ENCODE data around the gene EPS8L2.

The EPS8L2 gene

DNA sequence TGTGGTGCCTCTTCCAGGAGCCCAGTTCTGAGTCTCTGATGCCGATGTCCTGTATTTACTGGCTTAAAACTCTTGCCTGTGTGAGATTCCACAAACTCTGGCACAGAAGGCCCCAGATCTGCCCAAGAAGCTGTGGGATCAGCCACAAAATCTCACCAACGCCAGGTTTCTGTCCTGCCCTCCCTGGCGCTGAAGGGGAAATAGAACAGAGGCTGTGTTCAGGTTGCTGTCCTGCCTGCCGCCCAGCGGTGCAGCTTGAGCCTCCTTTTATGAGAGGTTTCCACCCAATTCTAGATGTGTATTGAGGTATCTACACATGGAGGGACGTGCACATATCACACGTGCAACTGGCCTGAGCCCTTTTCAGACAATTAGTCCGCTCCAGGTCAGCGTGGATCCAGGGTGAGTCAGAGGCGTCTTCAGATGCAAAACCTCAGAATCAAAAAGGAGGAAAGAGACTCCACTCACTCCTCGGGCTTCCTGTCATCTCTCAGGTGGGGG is 8.2 kb upstream of the EPS8L2 start:
- Histone ChIP-seq H3K9me3 (replicated peaks in 1 of 11) (peaks cover 0 to 10% (median 0%) of the 10 kb centered on the region in 11 experiments; a peak in 8 of 22 replicates), H4K20me1 (peaks cover 5 to 55% (median 16%) of the 10 kb centered on the region in 11 experiments; a peak in 19 of 22 replicates), H3K4me3 (peak overlapping the region in 8 of 10 experiments; percentile 8 to 94 (median 80); a peak in 9 of 20 replicates), H3K4me1 (peaks cover 73 to 85% (median 78%) of the 10 kb centered on the region in 10 experiments), H3K4me2 (peak overlapping the region; percentile 72 to 97 (median 89)), H3K27ac (peak overlapping the region; percentile 97 to 100 (median 100)), H3K36me3 (peaks cover 9 to 35% (median 14%) of the 10 kb centered on the region in 11 experiments), H3K27me3 (no peaks in the 10 kb centered on the region), H3K9ac (peak overlapping the region; percentile 95 to 100 (median 99))
- TF ChIP-seq Cebpa-rat (IDR thresholded peaks at IDR 0.05), result no peak

DNA sequence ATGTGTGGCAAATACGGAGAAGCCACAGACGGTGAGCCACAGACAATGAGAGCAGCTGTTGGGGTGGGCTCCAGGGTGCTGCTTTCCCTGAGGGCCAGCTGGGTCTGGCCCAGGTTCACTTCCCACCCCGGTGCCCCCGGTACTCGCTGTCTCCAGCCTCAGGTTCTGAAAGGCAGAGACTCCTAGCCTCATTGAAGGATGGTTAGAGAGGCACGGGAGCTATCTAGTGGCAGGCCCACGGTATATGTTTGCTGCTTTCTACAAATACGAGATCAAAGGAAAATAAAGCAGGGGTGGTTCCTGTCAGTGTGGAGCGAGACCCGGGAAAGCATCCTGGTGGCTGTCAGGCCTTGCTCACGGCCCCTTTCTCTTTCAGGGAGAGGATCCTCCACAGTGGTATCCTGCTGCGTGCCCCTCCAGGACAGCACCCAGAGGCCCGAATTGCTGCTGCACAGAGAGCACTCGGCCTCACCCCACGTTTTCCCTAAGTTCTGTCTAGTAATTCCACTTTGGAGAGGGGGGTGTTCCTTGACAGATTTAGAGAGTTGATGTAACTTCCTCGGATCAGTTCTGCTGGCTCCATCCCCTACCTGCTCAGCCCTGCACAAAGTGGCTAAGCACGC is 7.4 kb upstream of the EPS8L2 start:
- Histone ChIP-seq H3K4me1 (peaks cover 68 to 80% (median 76%) of the 10 kb centered on the region in 10 experiments), H3K9me3 (replicated peaks in 1 of 11) (peaks cover 0 to 10% (median 0%) of the 10 kb centered on the region in 11 experiments; a peak in 8 of 22 replicates), H4K20me1 (peaks cover 0 to 55% (median 14%) of the 10 kb centered on the region in 11 experiments; a peak in 13 of 22 replicates), H3K9ac (peak overlapping the region; percentile 95 to 100 (median 99)), H3K36me3 (peaks cover 9 to 42% (median 21%) of the 10 kb centered on the region in 11 experiments), H3K4me3 (peak overlapping the region in 5 of 10 experiments; percentile 8 to 94 (median 73); a peak in 6 of 20 replicates), H3K27me3 (no peaks in the 10 kb centered on the region), H3K4me2 (peak overlapping the region; percentile 72 to 97 (median 89)), H3K27ac (peak overlapping the region; percentile 97 to 100 (median 100); a peak in 21 of 22 replicates)
- no peak for TF ChIP-seq Cebpa-rat (IDR thresholded peaks at IDR 0.05)

DNA sequence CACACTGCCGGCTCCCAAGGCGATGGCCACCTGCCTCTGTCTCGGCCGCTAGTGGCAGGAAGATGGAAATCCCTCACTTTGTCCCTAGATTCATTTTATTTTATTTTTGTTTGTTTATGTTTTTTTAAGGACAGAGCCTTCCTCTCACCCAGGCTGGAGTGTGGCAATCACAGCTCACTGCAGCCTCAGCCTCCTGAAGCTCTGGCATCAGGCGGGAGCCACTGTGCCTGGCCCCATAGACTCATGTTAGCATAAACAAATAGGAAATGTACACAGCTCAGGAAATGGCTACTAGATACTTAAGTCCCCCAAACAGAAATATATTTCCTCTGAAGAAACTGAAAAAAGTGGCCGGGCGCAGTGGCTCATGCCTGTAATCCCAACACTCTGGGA is 6.9 kb upstream of the EPS8L2 start:
- Histone ChIP-seq H3K9me3 (replicated peaks in 1 of 11) (peaks cover 0 to 10% (median 0%) of the 10 kb centered on the region in 11 experiments; a peak in 8 of 22 replicates), H3K36me3 (peaks cover 9 to 43% (median 21%) of the 10 kb centered on the region in 11 experiments), H3K27me3 (peaks cover 0 to 2% (median 0%) of the 10 kb centered on the region in 11 experiments; a peak in 2 of 22 replicates), H3K4me1 (peaks cover 63 to 74% (median 71%) of the 10 kb centered on the region in 10 experiments), H3K9ac (peak overlapping the region; percentile 95 to 100 (median 99); a peak in 17 of 22 replicates), H4K20me1 (peaks cover 0 to 52% (median 14%) of the 10 kb centered on the region in 11 experiments; a peak in 12 of 22 replicates), H3K4me3 (peak overlapping the region in 2 of 10 experiments; percentile 8 to 94; a peak in 2 of 20 replicates), H3K27ac (peak overlapping the region in 10 of 11 experiments; percentile 97 to 100 (median 100); a peak in 20 of 22 replicates), H3K4me2 (peak overlapping the region; percentile 72 to 97 (median 89))
- TF ChIP-seq Cebpa-rat (IDR thresholded peaks at IDR 0.05), result no peak

DNA sequence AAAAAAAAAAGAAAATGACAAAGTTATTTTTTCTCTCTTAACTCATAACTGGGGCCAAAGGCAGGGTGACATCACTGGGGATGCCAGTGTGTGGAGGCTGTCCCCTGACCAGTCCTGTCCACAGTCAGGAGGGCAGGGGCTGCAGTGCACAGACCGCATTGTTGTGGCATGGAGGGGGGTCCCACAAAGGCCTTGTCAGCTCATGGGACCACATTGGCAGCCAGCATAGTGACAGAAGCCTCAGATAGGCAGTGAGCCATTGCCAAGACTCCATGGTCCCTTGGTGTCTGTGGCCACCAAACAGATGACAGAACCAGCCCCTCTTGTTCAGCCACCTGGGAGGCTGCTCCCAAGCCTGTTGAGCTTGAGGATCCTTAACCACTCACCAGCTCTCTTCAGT is 6.3 kb upstream of the EPS8L2 start:
- Histone ChIP-seq H3K27ac (peak overlapping the region in 10 of 11 experiments; percentile 58 to 100 (median 100); a peak in 16 of 22 replicates), H3K4me2 (peak overlapping the region; percentile 72 to 97 (median 89)), H4K20me1 (peaks cover 0 to 57% (median 21%) of the 10 kb centered on the region in 11 experiments; a peak in 13 of 22 replicates), H3K4me3 (no peak overlapping the region), H3K27me3 (peaks cover 0 to 8% (median 3%) of the 10 kb centered on the region in 11 experiments; a peak in 16 of 22 replicates), H3K4me1 (peaks cover 61 to 74% (median 71%) of the 10 kb centered on the region in 10 experiments), H3K36me3 (peaks cover 9 to 49% (median 27%) of the 10 kb centered on the region in 11 experiments), H3K9ac (peak overlapping the region in 9 of 11 experiments; percentile 6 to 99 (median 39); a peak in 12 of 22 replicates), H3K9me3 (replicated peaks in 1 of 11) (peaks cover 0 to 10% (median 0%) of the 10 kb centered on the region in 11 experiments; a peak in 8 of 22 replicates)
- no peak for TF ChIP-seq Cebpa-rat (IDR thresholded peaks at IDR 0.05)

DNA sequence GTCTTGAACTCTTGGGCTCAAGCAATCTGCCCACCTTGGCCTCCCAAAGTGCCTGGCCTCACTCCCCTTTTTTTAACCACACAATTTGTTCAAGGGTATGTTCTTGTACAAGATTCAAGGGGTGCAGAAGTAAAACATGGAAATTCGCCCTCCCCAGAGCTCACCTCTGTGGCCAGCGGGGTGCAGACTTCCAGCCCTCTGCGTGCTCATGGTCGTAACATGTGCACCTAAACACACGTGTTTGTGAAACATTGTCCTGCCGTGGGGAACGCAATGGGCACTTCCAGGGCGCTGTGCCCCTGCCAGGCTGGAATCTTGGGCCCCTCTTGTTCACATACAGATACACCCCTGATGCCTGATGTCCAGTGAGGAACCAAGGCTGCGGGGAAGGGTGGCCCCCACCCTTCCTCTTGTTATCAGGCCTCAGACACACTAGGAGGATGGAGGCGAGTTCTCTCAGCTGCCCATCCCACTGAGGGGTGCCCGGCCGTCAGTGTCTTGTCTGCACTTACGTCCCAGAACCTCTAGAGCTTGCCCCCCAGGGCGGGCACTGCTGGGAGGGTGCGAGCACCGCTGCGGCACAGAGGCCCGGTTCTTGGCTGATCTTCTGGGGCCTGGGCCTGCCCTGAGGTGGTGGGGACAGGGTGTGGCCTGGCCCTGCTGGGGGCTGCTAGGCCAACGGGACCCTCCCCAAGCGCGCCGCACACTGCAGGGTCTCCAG is 4.1 kb upstream of the EPS8L2 start:
- H3K9me3 ChIP-seq (replicated peaks in 1 of 11), result peaks cover 0 to 10% (median 0%) of the 10 kb centered on the region in 11 experiments; a peak in 8 of 22 replicates
- 0 out of 22 replicates have a peak overlapping the region, but pooled peaks of 1 of the 11 experiments have one; percentile 17 for H3K9ac ChIP-seq
- H3K27ac ChIP-seq, result peak overlapping the region in 3 of 11 experiments; percentile 4 to 32 (median 31); a peak in 3 of 22 replicates
- H3K4me1 ChIP-seq, result peaks cover 63 to 87% (median 78%) of the 10 kb centered on the region in 10 experiments
- H4K20me1 ChIP-seq, result peaks cover 0 to 71% (median 40%) of the 10 kb centered on the region in 11 experiments; a peak in 17 of 22 replicates
- H3K36me3 ChIP-seq, result peaks cover 9 to 54% (median 28%) of the 10 kb centered on the region in 11 experiments
- peak overlapping the region in 10 of 11 experiments; percentile 67 to 97 (median 85); a peak in 20 of 22 replicates for H3K4me2 ChIP-seq
- no peak for TF ChIP-seq Cebpa-rat (IDR thresholded peaks at IDR 0.05)
- H3K4me3 ChIP-seq, result no peak overlapping the region
- peaks cover 19 to 29% (median 25%) of the 10 kb centered on the region in 11 experiments for H3K27me3 ChIP-seq

DNA sequence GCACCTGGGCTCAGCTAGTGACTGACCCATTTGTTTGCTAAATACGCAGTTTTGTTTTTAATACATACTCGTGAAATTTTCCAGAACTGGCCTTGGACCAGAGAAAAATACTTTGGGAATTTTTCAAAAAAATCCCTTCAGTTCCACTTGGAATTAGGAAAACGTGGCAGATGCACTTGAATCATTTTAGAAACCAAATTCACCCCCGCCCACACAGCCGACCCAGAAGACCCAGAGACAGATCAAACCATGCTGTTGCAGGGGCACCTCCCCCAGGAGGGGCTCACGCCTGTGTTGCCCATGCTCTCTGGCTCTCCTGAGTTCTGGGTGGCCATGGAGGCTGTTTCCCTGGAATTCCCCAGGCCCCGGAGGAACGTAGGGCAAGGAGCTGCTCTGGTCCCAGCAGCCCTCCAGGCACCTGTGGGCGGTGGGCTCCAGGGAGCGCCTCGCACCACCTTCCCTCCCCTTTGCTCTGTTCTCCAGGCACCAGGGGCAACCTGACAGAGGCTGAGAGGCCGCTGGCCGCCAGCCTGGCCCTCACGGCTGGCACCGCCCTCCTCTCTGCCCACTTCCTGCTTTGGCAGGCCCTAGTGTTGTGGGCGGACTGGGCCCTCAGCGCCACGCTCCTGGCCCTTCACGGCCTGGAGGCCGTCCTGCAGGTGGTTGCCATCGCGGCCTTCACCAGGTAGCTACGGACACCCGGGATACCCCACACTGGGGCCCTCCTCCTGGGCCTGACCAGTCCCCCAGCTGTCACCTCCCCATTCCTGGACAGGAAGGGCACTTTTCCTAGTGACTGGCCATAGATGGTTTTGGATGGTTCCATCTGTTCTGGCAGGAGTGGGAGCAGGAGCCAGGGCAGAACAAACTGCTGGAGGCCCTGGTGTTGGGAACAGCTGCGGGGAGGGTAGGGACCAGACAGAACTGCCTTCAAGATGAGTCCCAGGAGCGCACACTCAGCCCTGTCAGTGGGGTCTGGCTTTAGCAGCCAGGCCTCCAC is 3.3 kb upstream of the EPS8L2 start:
- H3K27me3 ChIP-seq, result peaks cover 28 to 38% (median 33%) of the 10 kb centered on the region in 11 experiments
- peaks cover 0 to 76% (median 41%) of the 10 kb centered on the region in 11 experiments; a peak in 17 of 22 replicates for H4K20me1 ChIP-seq
- peaks cover 9 to 54% (median 28%) of the 10 kb centered on the region in 11 experiments for H3K36me3 ChIP-seq
- peaks cover 55 to 87% (median 76%) of the 10 kb centered on the region in 10 experiments for H3K4me1 ChIP-seq
- H3K27ac ChIP-seq, result peak overlapping the region in 4 of 11 experiments; percentile 19 to 31 (median 22); a peak in 4 of 22 replicates
- no peak for TF ChIP-seq Cebpa-rat (IDR thresholded peaks at IDR 0.05)
- H3K4me2 ChIP-seq, result peak overlapping the region in 7 of 11 experiments; percentile 28 to 97 (median 83); a peak in 14 of 22 replicates
- no peak overlapping the region for H3K4me3 ChIP-seq
- H3K9ac ChIP-seq, result peak overlapping the region in 1 of 11 experiments; percentile 28; a peak in 2 of 22 replicates
- peaks cover 0 to 10% (median 0%) of the 10 kb centered on the region in 11 experiments; a peak in 8 of 22 replicates for H3K9me3 ChIP-seq (replicated peaks in 1 of 11)

DNA sequence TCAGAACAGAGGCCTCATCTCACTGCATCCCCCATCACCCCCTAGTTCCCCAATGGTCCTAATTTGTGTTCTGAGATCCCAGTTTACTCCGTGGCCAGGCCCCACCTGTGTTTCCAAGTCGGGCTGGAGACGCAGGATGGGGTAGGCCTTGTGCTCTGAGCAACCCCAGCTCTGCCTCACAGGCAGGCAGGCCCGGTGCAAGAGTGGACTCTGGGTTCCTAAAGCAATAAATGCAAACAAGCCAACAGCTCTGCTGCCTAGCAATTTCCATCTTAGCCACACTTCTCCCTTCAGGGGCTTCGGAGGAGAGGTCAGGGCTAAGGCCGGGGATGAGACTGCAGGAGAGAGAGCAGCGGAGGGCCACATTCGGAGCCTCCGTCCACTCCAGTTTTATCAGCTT is 2.5 kb upstream of the EPS8L2 start:
- H3K27me3 ChIP-seq, result peaks cover 35 to 46% (median 41%) of the 10 kb centered on the region in 11 experiments
- no peak overlapping the region for H3K4me3 ChIP-seq
- H3K27ac ChIP-seq, result 0 out of 22 replicates have a peak overlapping the region, but pooled peaks of 2 of the 11 experiments have one; percentile 20 to 25
- peaks cover 0 to 10% (median 0%) of the 10 kb centered on the region in 11 experiments; a peak in 8 of 22 replicates for H3K9me3 ChIP-seq (replicated peaks in 1 of 11)
- H3K4me1 ChIP-seq, result peaks cover 53 to 87% (median 72%) of the 10 kb centered on the region in 10 experiments
- H3K36me3 ChIP-seq, result peaks cover 9 to 54% (median 28%) of the 10 kb centered on the region in 11 experiments
- TF ChIP-seq Cebpa-rat (IDR thresholded peaks at IDR 0.05), result no peak
- peaks cover 0 to 73% (median 41%) of the 10 kb centered on the region in 11 experiments; a peak in 17 of 22 replicates for H4K20me1 ChIP-seq
- peak overlapping the region in 4 of 11 experiments; percentile 67 to 86 (median 80); a peak in 6 of 22 replicates for H3K4me2 ChIP-seq
- H3K9ac ChIP-seq, result no peak overlapping the region; a peak in 1 of 22 replicates

Measured in BLaER1 treated with 17β-estradiol and CSF1 and Interleukin-3, amounts not matched to agents 10 nM and 100 nM (cell line).